H1 (cell line): ENCODE results near the gene AOPEP.

Experiments used
- CBX5 ChIP-seq: fragments of 300-800, 300-1000 bp; sonication (generic); IDR thresholded peaks from 2 replicates; pipeline ENCODE4 v1.7.1; 2016; ENCODE audit warnings: antibody characterized with exemption, low read length, low read depth
- CEBPB ChIP-seq: IDR thresholded peaks from 2 replicates; pipeline ENCODE4 v1.6.1; 2012; ENCODE audit warnings: low read depth, low read length
- CREB1 ChIP-seq: IDR thresholded peaks from 2 replicates; pipeline ENCODE4 v1.6.1; 2012; ENCODE audit warnings: inconsistent platforms
- EZH2 ChIP-seq: fragments of 200-600 bp; sonication (generic); IDR thresholded peaks from 2 replicates; pipeline ENCODE4 v1.7.1; 2012; ENCODE audit warnings: low read depth, mild to moderate bottlenecking, moderate library complexity, low read length, inconsistent platforms; ENCODE audit not compliant: severe bottlenecking
- NRF1 ChIP-seq: IDR thresholded peaks from 2 replicates; pipeline ENCODE4 v1.6.1; 2011; ENCODE audit warnings: mild to moderate bottlenecking, low read depth, low read length, improper control_type of control experiment
- POLR2A ChIP-seq, 2 experiments: IDR thresholded peaks; 1 replicate in 1 of 2; 2 replicates in 1 of 2; pipeline ENCODE4 v1.6.1; 2011; ENCODE audit warnings: low read depth in 2 of 2, low read length in 2 of 2, mild to moderate bottlenecking in 2 of 2; ENCODE audit errors: control extremely low read depth in 1 of 2
- SP1 ChIP-seq: IDR thresholded peaks from 2 replicates; pipeline ENCODE4 v1.6.1; 2011; ENCODE audit warnings: low read depth, low read length
- SP2 ChIP-seq: IDR thresholded peaks from 2 replicates; pipeline ENCODE4 v1.6.1; 2012; ENCODE audit warnings: mild to moderate bottlenecking, low read length, inconsistent platforms
- SRF ChIP-seq: IDR thresholded peaks from 2 replicates; pipeline ENCODE4 v1.6.1; 2011; ENCODE audit warnings: mild to moderate bottlenecking, low read depth, low read length, moderate library complexity
- YY1 ChIP-seq: IDR thresholded peaks from 2 replicates; pipeline ENCODE4 v1.6.1; 2011; ENCODE audit warnings: low read depth, mild to moderate bottlenecking, low read length
- TF ChIP-seq, protein P1 (sequence below), 3 experiments: IDR thresholded peaks; 1 replicate in 2 of 3; 2 replicates in 1 of 3; pipeline versions ENCODE4 v1.5.1 to v1.6.1; 2011; ENCODE audit warnings: low read length in 3 of 3, mild to moderate bottlenecking in 3 of 3, inconsistent platforms in 2 of 3, low read depth in 1 of 3, moderate library complexity in 1 of 3; ENCODE audit not compliant: insufficient read depth in 1 of 3; ENCODE audit errors: control extremely low read depth in 1 of 3

DNA sequence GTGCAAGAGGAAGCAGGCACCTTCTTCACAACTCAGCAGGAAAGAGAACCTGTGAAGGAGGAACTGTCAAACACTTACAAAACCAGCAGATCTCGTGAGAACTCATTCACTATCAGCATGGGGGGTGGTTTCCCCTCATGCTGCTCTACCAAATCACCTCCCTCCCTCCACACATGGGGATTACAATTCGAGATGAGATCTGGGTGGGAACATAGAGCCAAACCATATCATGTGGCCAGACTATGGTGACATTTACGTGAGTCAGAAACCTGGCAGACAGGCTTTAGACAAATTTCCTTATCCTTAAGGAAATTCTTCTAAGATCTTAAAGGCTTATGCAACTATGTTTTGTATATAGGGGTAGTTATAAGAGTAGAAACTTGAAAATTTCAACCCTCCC is 8.7 kb upstream of the AOPEP start:
- TF ChIP-seq POLR2A (IDR thresholded peaks at IDR 0.05; ENCODE audit: control extremely low read depth in 1 of 2, low read depth in 2 of 2, low read length in 2 of 2) (no peak), EZH2 (no peak), YY1 (no peak), SP1 (no peak), CREB1 (no peak), SRF (no peak), NRF1 (no peak), CEBPB (no peak), CBX5 (no peak), SP2 (no peak)
- TF ChIP-seq, protein P1, sequence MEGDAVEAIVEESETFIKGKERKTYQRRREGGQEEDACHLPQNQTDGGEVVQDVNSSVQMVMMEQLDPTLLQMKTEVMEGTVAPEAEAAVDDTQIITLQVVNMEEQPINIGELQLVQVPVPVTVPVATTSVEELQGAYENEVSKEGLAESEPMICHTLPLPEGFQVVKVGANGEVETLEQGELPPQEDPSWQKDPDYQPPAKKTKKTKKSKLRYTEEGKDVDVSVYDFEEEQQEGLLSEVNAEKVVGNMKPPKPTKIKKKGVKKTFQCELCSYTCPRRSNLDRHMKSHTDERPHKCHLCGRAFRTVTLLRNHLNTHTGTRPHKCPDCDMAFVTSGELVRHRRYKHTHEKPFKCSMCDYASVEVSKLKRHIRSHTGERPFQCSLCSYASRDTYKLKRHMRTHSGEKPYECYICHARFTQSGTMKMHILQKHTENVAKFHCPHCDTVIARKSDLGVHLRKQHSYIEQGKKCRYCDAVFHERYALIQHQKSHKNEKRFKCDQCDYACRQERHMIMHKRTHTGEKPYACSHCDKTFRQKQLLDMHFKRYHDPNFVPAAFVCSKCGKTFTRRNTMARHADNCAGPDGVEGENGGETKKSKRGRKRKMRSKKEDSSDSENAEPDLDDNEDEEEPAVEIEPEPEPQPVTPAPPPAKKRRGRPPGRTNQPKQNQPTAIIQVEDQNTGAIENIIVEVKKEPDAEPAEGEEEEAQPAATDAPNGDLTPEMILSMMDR (IDR thresholded peaks at IDR 0.05; ENCODE audit: control extremely low read depth in 1 of 3, insufficient read depth in 1 of 3, low read depth in 1 of 3, low read length in 3 of 3), result no peak
